GM18507 (cell line): ENCODE results near the gene SOX4.

Source experiments
- DNase-seq: peaks from one replicate; pipeline ENCODE4 v3.0.0; 2011; ENCODE audit warnings: low read depth; ENCODE audit not compliant: insufficient read length; ENCODE audit errors: extremely low spot score
- FAIRE-seq: peaks from 2 replicates; lab custom pipeline; 2011; peaks lifted over from hg19 to GRCh38; lab: Jason Lieb, UNC

The SOX4 gene

GRCh38 chr6:21609881-21610329 lies 16.4 kb downstream of the SOX4 start:
- no peak for FAIRE-seq
- DNase-seq, result no peak

GRCh38 chr6:21610341-21610740 lies 16.8 kb downstream of the SOX4 start:
- no peak for DNase-seq
- FAIRE-seq, result no peak

GRCh38 chr6:21611485-21611884 lies 17.9 kb downstream of the SOX4 start:
- DNase-seq, result no peak
- FAIRE-seq, result no peak

GRCh38 chr6:21612067-21612745 lies 18.7 kb downstream of the SOX4 start:
- DNase-seq (no peak), FAIRE-seq (no peak)

- no peak for FAIRE-seq
- no peak for DNase-seq
Observed at GRCh38 chr6:21613809-21614208, 20.3 kb downstream of the SOX4 start.

- FAIRE-seq (no peak), DNase-seq (no peak)
Observed at GRCh38 chr6:21614226-21614625, 20.7 kb downstream of the SOX4 start.

GRCh38 chr6:21615504-21615903 lies 22.0 kb downstream of the SOX4 start:
- DNase-seq (no peak), FAIRE-seq (no peak)

- FAIRE-seq, result no peak
- no peak for DNase-seq
Observed at GRCh38 chr6:21616005-21616404, 22.5 kb downstream of the SOX4 start.

- no peak for DNase-seq
- FAIRE-seq, result no peak
Observed at GRCh38 chr6:21625642-21626041, 32.1 kb downstream of the SOX4 start.

GRCh38 chr6:21626756-21627155 lies 33.2 kb downstream of the SOX4 start:
- no peak for DNase-seq
- FAIRE-seq, result no peak

GRCh38 chr6:21628160-21628559 lies 34.6 kb downstream of the SOX4 start:
- no peak for FAIRE-seq
- no peak for DNase-seq

- FAIRE-seq (no peak), DNase-seq (no peak)
Observed at GRCh38 chr6:21633511-21634109, 40.1 kb downstream of the SOX4 start.

- no peak for DNase-seq
- no peak for FAIRE-seq
Observed at GRCh38 chr6:21634582-21634981, 41.0 kb downstream of the SOX4 start.

- FAIRE-seq (no peak), DNase-seq (no peak)
Observed at GRCh38 chr6:21636876-21637275, 43.3 kb downstream of the SOX4 start.

GRCh38 chr6:21639316-21639715 lies 45.8 kb downstream of the SOX4 start:
- DNase-seq, result no peak
- FAIRE-seq, result no peak
